GM20000 (cell line): ENCODE data around the gene OR2T11.
"Not testable (repeated sequence)": the region's sequence is repeated elsewhere in the genome, so short reads cannot be mapped to it uniquely, and the experiment has no call there.

ENCODE experiments used
- DNase-seq: peaks from one replicate; pipeline ENCODE4 v3.0.0; 2012; ENCODE audit warnings: low spot score
- CTCF ChIP-seq: IDR thresholded peaks from 2 replicates; pipeline ENCODE4 v1.5.1; 2012; ENCODE audit warnings: mild to moderate bottlenecking, control low read depth; ENCODE audit errors: extremely low read depth, missing control alignments

Gene OR2T11

GRCh38 chr1:248596615-248597014 lies 38.3 kb downstream of the OR2T11 start:
- DNase-seq = no peak
- no peak for TF ChIP-seq CTCF

DNA sequence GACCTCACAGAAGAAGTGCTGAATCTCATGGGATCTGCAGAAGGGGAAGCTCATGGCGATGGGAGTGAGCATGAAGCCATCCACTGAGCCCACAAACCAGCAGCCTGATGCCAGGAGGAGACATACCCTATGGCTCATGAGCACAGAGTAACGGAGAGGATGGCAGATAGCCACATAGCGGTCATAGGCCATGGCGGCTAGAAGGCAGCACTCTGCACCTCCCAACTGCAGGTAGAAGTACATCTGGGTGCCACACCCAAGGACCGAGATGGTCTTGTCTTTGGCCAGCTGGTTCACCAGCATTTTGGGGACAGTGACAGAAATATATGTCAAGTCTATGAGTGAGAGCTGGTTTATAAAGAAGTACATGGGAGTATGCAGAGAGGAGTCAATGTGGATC lies 41.7 kb downstream of the OR2T11 start:
- no peak for TF ChIP-seq CTCF
- no peak for DNase-seq

GRCh38 chr1:248592655-248593054 lies 42.2 kb downstream of the OR2T11 start:
- no peak for DNase-seq
- TF ChIP-seq CTCF = no peak

- TF ChIP-seq CTCF = no peak
- DNase-seq = no peak
Measured at GRCh38 chr1:248590055-248590454, 44.8 kb downstream of the OR2T11 start.

- TF ChIP-seq CTCF = no peak
- no peak for DNase-seq
Measured at GRCh38 chr1:248589334-248589733, 45.6 kb downstream of the OR2T11 start.

DNA sequence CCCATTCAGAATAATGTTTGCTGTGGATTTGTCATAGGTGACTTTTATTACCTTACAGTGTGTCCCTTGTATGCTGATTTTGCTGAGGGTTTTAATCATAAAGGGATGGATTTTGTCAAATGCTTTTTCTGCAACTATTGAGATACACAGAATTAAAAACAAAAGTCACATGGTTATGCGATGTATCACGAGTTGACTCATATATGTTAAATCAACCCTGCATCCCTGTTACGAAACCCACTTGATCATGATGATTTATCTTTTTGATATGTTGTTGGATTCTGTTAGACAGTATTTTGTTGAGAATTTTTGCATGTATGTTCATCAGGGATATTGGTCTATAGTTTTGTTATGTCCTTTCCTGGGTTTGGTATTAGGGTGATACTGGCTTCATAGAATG lies 49.6 kb downstream of the OR2T11 start:
- no peak for DNase-seq
- TF ChIP-seq CTCF = no peak

- DNase-seq = no peak
- TF ChIP-seq CTCF = no peak
Measured at GRCh38 chr1:248576260-248576980, 58.5 kb downstream of the OR2T11 start.

DNA sequence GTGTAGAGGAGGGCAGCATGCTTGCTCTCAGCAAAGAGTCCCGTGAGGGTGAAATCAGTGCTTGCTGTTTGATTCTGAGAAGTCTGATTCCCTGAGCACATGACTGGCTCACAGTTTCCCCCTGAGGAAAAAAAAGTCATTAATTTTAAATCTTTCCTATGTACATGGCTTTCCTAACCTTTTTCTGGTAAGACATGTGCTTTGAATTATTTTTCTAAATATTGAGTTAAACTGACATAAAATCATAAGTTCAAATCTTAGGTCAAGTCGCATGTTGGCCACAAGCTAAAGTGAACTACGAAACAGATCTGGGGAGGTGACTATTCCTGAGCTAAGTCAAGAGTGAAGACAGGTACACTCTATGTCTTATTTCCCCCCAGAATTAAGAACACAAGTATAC lies 60.2 kb downstream of the OR2T11 start, which contains the start of gene OR2T34:
Gene OR2T34, minus strand, starts transcription at position 101 of the 400 bp plus-strand sequence. Its CDS starts 0 bp downstream, at position 101.
- not testable (repeated sequence) for DNase-seq

DNA sequence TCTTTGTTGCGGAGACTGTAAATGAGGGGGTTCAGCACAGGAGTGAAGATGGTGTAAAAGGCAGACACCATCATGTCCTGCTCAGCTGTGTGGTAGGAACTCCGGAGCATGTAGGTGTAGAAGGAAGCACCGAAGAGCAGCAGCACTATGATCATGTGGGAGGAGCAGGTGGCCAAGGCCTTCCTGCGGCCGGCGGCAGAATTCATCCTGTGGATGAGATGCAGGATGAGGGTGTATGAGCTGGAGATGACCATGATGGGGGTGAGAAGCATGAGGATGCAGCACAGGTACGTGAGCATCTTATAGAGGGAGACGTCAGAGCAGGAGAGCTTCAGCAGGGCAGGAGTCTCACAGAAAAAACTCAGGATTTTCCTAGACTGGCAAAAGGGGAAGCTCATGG lies 61.0 kb downstream of the OR2T11 start:
- DNase-seq = not testable (repeated sequence)
